Tibial nerve (tissue), 4 donors: ENCODE measurements around the gene CCL16. TPM values are rescaled to one million over a fixed set of nuclear protein-coding genes. Genes with fewer than 3 reads are reported as not detected.
"Not testable (repeated sequence)": the region's sequence is repeated elsewhere in the genome, so short reads cannot be mapped to it uniquely, and the experiment has no call there.

Source experiments
- DNase-seq, 2 donors: peaks; one replicate each; pipeline ENCODE4 v3.0.0-alpha.2; 2019; ENCODE audit warnings: low spot score in 2 of 2
- H3K27ac ChIP-seq, 4 donors: fragments of 200-600 bp; sonication (generic) in 3 of 4; one replicate each; pipeline ENCODE4 v1.5.1; 2017 to 2019; ENCODE audit warnings: mild to moderate bottlenecking in 1 of 4
- H3K27me3 ChIP-seq, 2 donors: fragments of 200-600 bp; sonication (generic) in 1 of 2; one replicate each; pipeline versions ENCODE4 v1.5.1 to v1.6.0; 2017 to 2019
- H3K36me3 ChIP-seq, 3 donors: fragments of 200-600 bp; sonication (generic); one replicate each; pipeline ENCODE4 v1.5.1; 2018 to 2019
- H3K4me1 ChIP-seq, 4 donors: fragments of 200-600 bp; sonication (generic) in 3 of 4; one replicate each; pipeline ENCODE4 v1.5.1; 2017 to 2019
- H3K4me3 ChIP-seq, 4 donors: fragments of 200-600 bp; sonication (generic) in 3 of 4; one replicate each; pipeline ENCODE4 v1.5.1; 2017 to 2019; ENCODE audit warnings: mild to moderate bottlenecking in 1 of 4, moderate library complexity in 1 of 4
- H3K9me3 ChIP-seq, 4 donors: fragments of 200-600 bp; sonication (generic) in 3 of 4; one replicate each; pipeline ENCODE4 v1.5.1; 2017 to 2019
- EP300 ChIP-seq, 2 donors: sonication (generic); formaldehyde crosslinking; IDR thresholded peaks; one replicate each; pipeline ENCODE4 v1.6.1; 2017; ENCODE audit warnings: antibody characterized with exemption in 2 of 2, mild to moderate bottlenecking in 1 of 2
- POLR2A ChIP-seq, 2 donors: fragments of 450-650 bp; IDR thresholded peaks; one replicate each; pipeline ENCODE4 v1.6.1; 2017; ENCODE audit warnings: antibody characterized with exemption in 2 of 2, mild to moderate bottlenecking in 2 of 2, moderate library complexity in 2 of 2
- WGBS, 2 donors: methylation state at CpG; one replicate each; pipeline ENCODE4 v1.1.5; 2018; 5-methylcytosine and 5-hydroxymethylcytosine counted together
- total RNA-seq, 4 donors: library from RNA; depleted of rRNA; stranded (reverse); fragments of >200 nt; gene quantifications; one replicate each; pipeline ENCODE4 v1.1.0, GENCODE V29; 2016
- TF ChIP-seq, protein P1 (sequence below), 5 experiments: fragments of 200-600 bp in 3 of 5; fragments of 450-650 bp in 2 of 5; sonication (generic) in 3 of 5; IDR thresholded peaks; one replicate each; pipeline ENCODE4 v1.5.1; 2016 to 2019; ENCODE audit warnings: antibody characterized with exemption in 5 of 5, mild to moderate bottlenecking in 3 of 5, moderate library complexity in 2 of 5

CCL16 gene
- total RNA-seq, 4 donors from 2014 or later: not detected

GRCh38 chr17:35998756-35999155, 17.5 kb upstream of the CCL16 start:
- H3K36me3 ChIP-seq: no peaks in the 10 kb centered on the region
- H3K27me3 ChIP-seq: no peaks in the 10 kb centered on the region
- peaks cover 0 to 5% (median 0%) of the 10 kb centered on the region in 4 donors for H3K9me3 ChIP-seq
- H3K4me1 ChIP-seq: no peaks in the 10 kb centered on the region
- 78 to 83% methylated on average over 1 of the region's 1 CpG for WGBS, 2 donors
- TF ChIP-seq, protein P1, sequence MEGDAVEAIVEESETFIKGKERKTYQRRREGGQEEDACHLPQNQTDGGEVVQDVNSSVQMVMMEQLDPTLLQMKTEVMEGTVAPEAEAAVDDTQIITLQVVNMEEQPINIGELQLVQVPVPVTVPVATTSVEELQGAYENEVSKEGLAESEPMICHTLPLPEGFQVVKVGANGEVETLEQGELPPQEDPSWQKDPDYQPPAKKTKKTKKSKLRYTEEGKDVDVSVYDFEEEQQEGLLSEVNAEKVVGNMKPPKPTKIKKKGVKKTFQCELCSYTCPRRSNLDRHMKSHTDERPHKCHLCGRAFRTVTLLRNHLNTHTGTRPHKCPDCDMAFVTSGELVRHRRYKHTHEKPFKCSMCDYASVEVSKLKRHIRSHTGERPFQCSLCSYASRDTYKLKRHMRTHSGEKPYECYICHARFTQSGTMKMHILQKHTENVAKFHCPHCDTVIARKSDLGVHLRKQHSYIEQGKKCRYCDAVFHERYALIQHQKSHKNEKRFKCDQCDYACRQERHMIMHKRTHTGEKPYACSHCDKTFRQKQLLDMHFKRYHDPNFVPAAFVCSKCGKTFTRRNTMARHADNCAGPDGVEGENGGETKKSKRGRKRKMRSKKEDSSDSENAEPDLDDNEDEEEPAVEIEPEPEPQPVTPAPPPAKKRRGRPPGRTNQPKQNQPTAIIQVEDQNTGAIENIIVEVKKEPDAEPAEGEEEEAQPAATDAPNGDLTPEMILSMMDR (IDR thresholded peaks at IDR 0.05): no peak
- TF ChIP-seq EP300 (IDR thresholded peaks at IDR 0.05): no peak
- no peak for TF ChIP-seq POLR2A (IDR thresholded peaks at IDR 0.05)
- DNase-seq: no peak
- no peak overlapping the region for H3K4me3 ChIP-seq
- H3K27ac ChIP-seq: no peak overlapping the region

- Histone ChIP-seq H3K27me3 (no peaks in the 10 kb centered on the region), H3K4me3 (no peak overlapping the region), H3K9me3 (peaks cover 0 to 5% (median 0%) of the 10 kb centered on the region in 4 donors), H3K27ac (no peak overlapping the region), H3K4me1 (no peaks in the 10 kb centered on the region), H3K36me3 (no peaks in the 10 kb centered on the region)
- 79 to 82% methylated on average over 11 of the region's 11 CpGs for WGBS, 2 donors
- DNase-seq: no peak
- TF ChIP-seq EP300 (IDR thresholded peaks at IDR 0.05) (no peak), POLR2A (IDR thresholded peaks at IDR 0.05) (no peak)
- TF ChIP-seq, protein P1 (IDR thresholded peaks at IDR 0.05): no peak
Observed at GRCh38 chr17:35998018-35998545, 16.8 kb upstream of the CCL16 start.

- H3K9me3 ChIP-seq, H3K27ac ChIP-seq, H3K4me1 ChIP-seq, H3K36me3 ChIP-seq, H3K27me3 ChIP-seq, H3K4me3 ChIP-seq, DNase-seq: not testable (repeated sequence)
- WGBS, 2 donors: 72 to 81% methylated on average over 2 of the region's 2 CpGs
Observed at GRCh38 chr17:35995346-35995745, 14.0 kb upstream of the CCL16 start.

GRCh38 chr17:35991075-35991474, 9.8 kb upstream of the CCL16 start:
- no peak overlapping the region for H3K27ac ChIP-seq
- peaks cover 0 to 16% (median 0%) of the 10 kb centered on the region in 4 donors for H3K9me3 ChIP-seq
- H3K4me1 ChIP-seq: no peaks in the 10 kb centered on the region
- no peak for DNase-seq
- no peak for TF ChIP-seq POLR2A (IDR thresholded peaks at IDR 0.05)
- no peak for TF ChIP-seq EP300 (IDR thresholded peaks at IDR 0.05)
- TF ChIP-seq, protein P1 (IDR thresholded peaks at IDR 0.05): no peak
- H3K4me3 ChIP-seq: no peak overlapping the region
- H3K36me3 ChIP-seq: no peaks in the 10 kb centered on the region
- 84 to 91% methylated on average over 2 of the region's 2 CpGs for WGBS, 2 donors
- H3K27me3 ChIP-seq: no peaks in the 10 kb centered on the region

- Histone ChIP-seq H3K9me3 (peaks cover 0 to 11% (median 0%) of the 10 kb centered on the region in 4 donors), H3K4me1 (no peaks in the 10 kb centered on the region), H3K36me3 (no peaks in the 10 kb centered on the region), H3K27ac (peak overlapping the region in 1 of 4 donors; percentile 24), H3K27me3 (no peaks in the 10 kb centered on the region), H3K4me3 (no peak overlapping the region)
- TF ChIP-seq, protein P1 (IDR thresholded peaks at IDR 0.05): no peak
- TF ChIP-seq EP300 (IDR thresholded peaks at IDR 0.05): no peak
- no peak for TF ChIP-seq POLR2A (IDR thresholded peaks at IDR 0.05)
- DNase-seq: no peak
Observed at GRCh38 chr17:35988164-35988563, 6.9 kb upstream of the CCL16 start.

GRCh38 chr17:35986643-35987042, 5.3 kb upstream of the CCL16 start, which contains the start of gene CCL14:
Gene CCL14, minus strand, starts transcription at chr17:35986729. Its CDS starts 80 bp downstream, at chr17:35986649.
- TF ChIP-seq POLR2A (IDR thresholded peaks at IDR 0.05): no peak
- no peak for TF ChIP-seq EP300 (IDR thresholded peaks at IDR 0.05)
- TF ChIP-seq, protein P1 (IDR thresholded peaks at IDR 0.05): no peak
- Histone ChIP-seq H3K27me3 (no peaks in the 10 kb centered on the region), H3K27ac (peak within 1 kb of the TSS in 1 of 4 donors; percentile 51), H3K4me3 (peak within 1 kb of the TSS in 1 of 4 donors; percentile 28), H3K9me3 (peaks cover 0 to 11% (median 0%) of the 10 kb centered on the region in 4 donors), H3K36me3 (no peaks in the 10 kb centered on the region), H3K4me1 (no peaks in the 10 kb centered on the region)
- DNase-seq: no peak
- WGBS, 2 donors: 42 to 60% methylated on average over 1 of the region's 1 CpG
